HG03064 (cell line): ENCODE results near the gene C17orf78.
"Not testable (repeated sequence)": the region's sequence is repeated elsewhere in the genome, so short reads cannot be mapped to it uniquely, and the experiment has no call there.

Source experiments
- ATAC-seq: cut with Tn5 transposase; IDR thresholded peaks from one replicate; pipeline ENCODE4 v1.9.1; 2021; ENCODE audit warnings: low read depth; ENCODE audit not compliant: unreplicated experiment

The C17orf78 gene

DNA sequence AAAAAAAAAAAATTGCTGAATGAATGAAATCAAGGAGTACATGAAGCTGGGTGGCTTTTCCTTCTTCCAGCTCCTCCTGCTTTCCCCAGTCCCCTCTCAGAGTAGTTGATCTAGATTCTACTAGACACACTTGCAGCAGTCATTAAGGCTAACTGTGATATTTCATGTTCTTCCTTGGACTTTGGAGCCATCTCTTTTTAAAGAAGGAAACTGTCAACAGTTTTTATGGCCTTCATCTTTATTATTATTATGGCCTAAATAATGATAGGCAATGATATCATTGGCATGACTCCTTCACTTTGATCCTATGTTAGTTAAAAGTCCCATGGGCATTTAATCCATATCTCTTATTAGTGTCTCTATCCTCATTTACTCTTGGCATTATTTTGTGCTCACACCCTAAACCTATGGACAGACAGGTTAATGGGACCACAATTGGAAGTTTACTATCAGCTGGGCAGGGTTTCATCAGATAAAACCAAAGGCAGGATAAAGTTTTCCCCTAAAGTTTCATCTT lies 9.7 kb downstream of the C17orf78 start:
- no peak for ATAC-seq

DNA sequence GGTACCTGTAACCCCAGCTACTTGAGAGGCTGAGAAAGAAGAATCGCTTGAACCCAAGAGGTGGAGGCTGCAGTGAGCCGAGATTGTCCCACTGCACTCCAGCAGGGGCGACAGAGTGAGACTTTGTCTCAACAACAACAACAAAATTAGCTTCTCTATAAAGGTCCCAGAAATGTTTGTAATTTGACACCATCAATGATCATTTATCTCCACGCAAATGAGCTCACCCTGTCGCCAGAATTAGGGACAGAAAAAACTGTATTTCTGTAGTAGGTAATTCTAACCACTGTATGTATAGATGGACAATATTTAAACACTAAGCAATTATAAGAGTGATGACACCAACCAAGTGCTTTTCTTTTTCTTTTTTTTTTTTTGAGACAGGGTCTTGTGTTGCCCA lies 10.7 kb downstream of the C17orf78 start:
- no peak for ATAC-seq

DNA sequence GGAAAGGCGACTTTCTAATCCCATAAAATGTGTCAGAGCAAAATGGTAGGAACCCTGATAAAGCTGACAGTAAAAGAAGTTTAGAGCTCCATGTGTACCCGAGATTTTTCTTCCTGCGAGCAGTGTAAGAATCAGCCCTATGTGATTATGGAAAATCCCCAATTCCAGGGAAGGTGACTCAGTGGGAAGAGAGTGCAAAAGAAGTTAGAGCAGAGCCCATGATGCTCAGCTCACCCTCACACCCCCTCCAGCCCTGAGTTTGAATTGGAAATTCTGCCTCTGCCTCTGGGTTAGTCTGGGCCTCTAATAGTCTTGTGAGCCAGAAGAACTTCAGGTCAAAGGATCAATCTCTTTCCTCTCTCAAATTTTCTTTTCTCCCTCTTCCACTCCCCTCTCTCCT lies 12.5 kb downstream of the C17orf78 start:
- ATAC-seq, result no peak

DNA sequence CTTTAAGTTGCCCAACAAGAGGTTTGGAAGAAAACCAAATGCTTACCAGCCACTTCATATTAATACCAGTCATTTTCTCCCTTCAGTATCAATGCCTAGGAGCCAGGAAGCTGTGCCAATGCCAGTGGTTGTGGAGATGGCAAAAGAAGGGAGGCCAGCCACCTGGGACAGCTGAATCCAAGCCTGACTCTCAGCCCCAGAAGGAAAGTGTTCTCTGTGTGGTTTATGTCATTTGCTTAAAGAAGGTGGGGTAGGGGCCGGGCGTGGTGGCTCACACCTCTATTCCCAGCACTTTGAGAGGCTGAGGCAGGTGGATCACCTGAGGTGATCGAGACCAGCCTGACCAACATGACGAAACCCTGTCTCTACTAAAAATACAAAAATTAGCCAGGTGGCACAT lies 13.4 kb downstream of the C17orf78 start:
- ATAC-seq, result no peak

DNA sequence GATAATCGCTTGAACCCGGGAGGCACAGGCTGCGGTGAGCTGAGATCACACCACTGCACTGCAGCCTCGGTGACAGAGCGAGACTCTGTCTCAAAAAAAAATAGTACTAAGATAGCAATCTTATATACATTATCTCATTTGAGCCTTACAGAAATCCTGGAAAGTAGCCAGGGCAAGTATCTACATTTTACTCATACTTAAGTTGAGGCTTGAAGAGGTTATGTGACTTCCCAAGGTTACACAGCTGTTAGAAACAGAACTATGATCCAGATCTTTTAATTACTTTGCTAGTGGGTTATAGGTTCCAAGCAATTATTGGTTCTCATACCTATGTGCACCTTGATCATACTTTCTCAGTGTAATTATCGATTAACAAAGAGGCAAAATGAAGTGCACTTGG lies 15.4 kb downstream of the C17orf78 start:
- ATAC-seq, result no peak

DNA sequence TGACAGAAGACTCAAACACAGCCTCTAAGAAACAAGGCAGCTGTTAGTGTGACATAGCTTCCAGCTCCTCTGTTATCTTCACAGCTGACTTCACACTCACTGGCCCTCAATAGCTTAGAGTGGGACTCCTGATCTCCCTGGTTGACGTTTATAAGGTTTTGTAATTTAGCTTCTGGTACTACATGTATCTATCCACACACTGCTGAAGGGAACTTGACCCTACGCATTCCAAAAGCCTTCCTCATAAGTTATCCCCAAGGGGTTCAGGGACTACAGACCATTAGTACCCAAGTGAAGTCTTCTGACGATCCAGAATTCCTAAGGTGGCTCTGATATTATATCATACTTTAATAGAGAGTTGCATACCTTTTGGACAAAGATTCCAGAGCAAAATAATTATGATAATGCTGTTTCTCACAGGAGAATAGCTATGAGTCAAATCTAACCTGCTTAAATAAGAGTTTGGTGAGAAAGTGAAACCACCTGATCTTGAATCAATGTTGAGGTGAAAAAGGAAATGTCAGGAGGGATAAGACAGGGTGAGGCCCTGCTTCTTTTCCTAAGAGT lies 16.3 kb downstream of the C17orf78 start:
- ATAC-seq, result no peak

DNA sequence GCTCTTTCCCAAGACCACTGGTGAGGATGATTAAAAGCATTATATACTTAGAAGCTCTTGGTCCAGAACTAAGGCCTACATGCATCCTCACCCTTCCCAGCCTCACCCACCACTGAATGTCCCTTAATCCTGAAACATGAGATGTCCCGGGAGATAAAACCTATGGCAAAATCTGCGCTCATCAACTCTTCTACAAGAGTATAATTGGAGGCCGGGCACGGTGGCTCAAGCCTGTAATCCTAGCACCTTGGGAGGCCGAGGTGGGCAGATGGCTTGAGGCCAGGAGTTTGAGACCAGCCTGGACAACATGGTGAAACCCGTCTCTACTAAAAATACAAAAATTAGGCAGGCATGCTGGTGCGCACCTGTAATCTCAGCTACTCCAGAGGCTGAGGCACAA lies 17.6 kb downstream of the C17orf78 start:
- ATAC-seq, result no peak

DNA sequence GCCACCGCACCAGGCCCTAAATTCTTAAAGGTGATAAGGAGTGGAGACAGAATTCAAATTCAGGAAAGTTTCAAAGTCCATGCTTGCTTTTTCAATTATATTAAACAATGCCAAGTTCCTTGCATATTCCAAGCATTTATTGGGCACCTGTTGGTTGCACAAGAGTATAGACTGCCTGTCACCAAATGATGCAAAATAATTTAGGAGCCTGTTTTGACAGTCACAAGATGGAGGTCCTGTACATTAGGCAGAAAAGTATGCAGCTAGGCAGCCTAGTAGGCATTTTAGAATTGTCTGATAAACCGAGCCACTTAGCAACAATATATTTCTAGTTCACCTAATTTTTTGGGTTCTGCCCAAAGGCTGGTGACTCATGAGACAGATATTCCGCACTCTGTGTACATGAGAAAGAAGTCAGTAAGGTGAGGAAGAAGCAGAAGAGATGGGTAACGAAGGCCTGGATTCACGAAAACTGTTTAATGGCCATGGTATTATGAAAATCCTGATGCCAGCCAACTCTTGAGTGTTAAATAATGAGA lies 23.5 kb downstream of the C17orf78 start:
- ATAC-seq, result no peak

DNA sequence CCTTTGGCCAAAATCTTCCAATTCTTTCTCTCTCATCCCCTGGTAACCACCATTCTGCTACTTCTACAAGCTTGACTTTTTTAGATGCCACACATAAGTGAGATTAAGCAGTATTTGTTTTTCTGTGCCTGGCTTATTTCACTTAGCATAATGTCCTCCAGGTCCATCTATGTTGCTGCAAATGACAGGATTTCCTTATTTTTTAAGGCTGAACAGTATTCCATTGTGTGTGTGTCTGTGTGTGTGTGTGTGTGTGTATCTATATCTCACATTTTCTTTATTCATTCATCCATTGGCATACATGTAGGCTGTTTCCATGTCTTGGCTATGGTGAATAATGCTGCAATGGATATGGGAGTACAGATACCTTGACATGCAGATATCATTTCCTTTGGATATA lies 24.7 kb downstream of the C17orf78 start:
- no peak for ATAC-seq

DNA sequence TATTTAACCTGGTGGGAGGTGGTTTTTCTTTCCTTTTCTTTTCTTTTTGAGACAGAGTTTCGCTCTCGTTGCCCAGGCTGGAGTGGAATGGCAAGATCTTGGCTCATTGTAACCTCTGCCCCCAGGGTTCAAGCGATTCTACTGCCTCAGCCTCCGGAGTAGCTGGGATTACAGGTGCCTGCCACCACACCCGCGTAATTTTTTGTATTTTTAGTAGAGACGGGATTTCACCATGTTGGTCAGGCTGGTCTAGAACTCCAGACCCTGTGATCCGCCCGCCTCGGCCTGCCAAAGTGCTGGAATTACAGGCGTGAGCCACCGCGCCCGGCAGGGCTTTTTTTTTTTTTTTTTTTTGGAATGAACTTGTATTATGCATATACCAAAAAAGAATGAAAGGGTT lies 29.7 kb downstream of the C17orf78 start:
- not testable (repeated sequence) for ATAC-seq

DNA sequence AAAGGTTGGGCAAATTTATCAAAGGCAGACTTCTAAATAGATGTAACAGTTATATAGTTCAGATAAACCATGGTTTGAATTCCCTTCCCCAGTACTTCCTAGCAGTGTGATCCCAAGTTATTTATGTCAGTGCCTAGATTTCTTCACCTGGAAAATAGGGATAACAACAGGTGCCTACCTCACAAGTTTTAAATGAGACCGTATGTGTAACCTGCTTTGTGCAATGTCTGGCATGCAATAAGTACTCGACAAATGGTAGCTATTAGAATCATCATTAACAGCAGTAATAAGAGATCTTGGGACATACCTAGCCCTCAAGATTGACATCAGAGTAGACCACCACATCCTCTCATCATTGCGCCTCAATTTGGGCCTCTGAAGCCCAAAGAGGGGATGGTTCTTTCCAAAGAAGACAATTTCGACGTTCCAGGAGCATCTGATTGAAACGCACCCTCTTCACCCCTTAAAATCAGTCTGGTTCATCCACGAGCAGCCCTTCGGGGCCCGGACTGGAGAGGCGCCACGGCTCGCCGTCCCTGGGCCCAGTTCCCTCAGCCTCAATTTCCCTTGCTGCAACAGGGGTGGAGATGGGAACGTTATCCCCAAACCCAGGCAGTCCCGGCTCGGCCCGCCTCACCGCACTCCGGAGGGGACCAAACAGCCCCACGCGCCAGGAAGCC lies 30.3 kb downstream of the C17orf78 start:
- ATAC-seq, result peak; percentile 21

DNA sequence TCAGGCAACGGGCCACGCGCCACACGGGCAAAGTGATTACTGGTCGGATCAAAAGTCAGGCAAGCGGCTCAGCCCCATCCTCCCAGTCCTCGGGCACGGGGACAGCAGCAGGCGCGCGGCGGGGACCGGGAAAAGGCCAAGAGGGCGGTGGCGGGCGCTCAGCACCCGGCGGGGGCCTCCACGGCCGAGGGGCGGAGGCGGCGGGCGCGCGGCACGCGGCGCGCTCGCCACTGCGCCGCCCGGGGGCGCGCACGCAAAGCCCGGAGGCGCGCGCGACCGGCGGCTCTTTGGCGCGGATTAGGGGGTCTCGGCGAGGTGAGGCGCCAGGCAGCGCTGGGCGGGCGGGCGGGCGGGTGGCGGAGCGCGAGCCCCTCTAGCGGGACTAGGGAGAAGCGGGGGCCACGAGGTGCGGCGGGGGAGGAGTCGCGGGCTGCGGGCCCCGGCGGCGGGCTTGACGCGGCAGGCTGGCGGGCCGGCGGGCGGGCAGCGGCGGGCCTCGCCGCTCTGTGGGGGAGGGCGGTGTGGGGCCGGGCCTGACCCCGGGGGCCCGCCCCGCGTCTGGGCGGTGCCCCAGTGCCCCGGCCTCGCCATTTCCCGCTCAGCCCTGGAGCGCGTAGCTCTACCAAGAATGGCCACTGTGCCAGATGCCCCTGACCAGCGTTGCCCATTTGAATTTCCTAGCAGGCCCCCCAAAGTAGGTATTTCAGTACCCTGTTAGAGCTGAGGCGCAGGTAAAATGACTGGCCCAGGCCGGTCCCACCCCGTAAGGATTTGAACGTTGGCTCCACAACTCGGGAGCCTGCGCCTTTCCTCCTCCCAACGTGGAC lies 31.1 kb downstream of the C17orf78 start, which contains the start of the genes ACACA and TADA2A:
Gene ACACA, minus strand, starts transcription at position 202 of the 827 bp plus-strand sequence. CDS start 537 bp downstream, outside the sequence.
Gene TADA2A, plus strand, starts transcription at position 252 of the 827 bp plus-strand sequence. CDS start 4,480 bp downstream, outside the sequence.
- ATAC-seq, result peak; percentile 64

DNA sequence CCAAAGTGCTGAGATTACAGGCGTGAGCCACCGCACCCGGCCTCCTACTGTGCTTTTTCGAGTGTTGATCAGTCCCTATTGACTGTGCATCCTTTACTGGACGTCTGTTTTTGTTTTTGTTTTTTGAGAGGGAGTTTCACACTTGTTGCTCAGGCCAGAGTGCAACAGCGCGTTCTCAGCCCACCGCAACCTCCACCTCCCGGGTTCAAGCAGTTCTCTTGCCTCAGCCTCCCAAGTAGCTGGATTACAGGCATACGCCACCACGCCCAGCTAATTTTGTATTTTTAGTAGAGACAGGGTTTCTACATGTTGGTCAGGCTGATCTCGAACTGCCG lies 32.3 kb downstream of the C17orf78 start:
- ATAC-seq, result not testable (repeated sequence)

DNA sequence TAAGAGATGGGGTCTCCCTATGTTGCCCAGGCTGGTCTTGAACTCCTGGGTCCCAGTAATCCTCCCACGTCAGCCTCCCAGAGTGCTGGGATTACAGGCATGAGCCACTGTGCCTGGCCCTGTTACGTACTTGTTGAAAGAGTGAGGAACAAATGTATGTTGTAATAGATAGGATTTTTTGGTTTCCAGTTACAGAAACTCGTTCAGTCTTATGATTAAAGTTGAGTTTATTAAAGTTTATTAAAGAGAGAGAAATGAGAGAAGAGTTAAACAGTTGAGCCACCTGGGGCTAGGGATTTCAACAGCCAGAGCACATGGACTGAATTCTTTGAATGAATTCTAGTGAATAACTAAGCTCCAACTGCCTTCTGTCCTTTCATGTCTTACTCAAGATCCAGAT lies 34.6 kb downstream of the C17orf78 start:
- ATAC-seq, result no peak

DNA sequence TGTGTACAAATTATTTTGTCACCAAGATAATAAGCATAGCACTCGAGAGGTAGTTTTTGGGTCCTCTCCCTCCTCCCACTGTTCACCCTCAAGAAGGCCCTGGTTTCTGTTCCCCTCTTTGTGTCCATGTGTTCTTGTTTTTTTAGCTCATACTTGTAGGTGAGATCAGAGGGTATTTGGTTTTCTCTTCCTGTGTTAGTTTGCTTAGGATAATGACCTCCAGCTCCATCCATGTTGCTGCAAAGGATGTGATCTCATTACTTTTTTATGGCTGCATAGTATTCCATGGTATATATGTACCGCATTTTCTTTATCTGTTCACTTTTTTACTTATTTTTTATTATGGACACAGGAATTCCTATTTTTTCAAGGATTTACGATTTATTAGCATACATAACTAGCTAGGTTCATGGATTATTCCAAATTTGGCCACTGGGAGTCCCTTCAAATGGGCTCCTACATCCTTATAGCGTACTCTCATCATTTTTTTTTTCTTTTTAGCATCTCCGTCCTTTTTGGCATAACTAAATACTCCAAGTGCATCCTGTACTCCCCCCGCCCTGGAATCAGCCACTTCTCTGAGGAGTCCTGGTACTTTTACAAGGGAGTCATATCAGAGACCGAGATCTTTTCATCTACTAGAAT lies 38.2 kb downstream of the C17orf78 start:
- no peak for ATAC-seq

DNA sequence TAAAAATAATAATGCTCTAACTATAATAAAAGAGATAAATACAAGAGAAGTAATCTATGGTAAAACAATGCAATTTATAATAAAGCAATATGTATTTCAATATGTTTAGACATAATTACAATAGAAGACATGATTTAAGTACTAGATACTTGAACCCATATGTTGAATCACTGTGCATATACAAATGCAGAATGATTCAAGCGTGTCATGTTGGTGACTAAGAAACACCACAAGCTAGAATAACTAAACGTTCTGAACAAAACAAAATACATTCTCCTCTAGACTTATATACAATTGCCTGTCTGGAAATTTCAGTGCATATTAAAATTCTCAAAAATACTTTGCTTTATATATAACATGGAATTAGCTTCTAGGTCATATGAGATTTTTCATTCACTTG lies 42.1 kb downstream of the C17orf78 start:
- no peak for ATAC-seq

DNA sequence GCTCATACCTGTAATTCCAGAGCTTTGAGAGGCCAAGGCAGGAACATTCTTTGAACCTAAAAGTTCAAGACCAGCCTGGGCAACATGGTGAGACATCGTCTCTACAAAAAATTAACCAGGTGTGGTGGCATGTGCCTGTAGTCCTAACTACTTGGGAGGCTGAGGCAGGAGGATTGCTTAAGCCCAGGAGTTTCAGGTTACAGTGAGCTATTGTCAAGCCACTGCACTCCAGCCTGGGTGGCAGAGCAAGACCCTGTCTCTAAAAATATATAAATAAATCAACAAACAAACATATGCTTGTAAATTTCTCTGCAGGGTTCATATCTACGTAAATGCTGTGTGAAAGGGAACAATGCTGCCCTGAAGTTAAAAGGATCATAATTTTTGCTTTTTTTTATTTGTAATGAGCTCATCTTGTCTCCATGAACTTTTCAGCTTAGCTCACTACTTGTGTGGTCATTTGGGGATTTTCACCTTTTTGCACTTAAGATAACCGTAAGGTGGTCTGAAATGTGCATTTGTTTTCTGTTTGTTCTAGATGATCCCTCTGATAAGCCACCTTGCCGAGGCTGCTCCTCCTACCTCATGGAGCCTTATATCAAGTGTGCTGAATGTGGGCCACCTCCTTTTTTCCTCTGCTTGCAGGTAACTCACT lies 47.3 kb downstream of the C17orf78 start:
- no peak for ATAC-seq

DNA sequence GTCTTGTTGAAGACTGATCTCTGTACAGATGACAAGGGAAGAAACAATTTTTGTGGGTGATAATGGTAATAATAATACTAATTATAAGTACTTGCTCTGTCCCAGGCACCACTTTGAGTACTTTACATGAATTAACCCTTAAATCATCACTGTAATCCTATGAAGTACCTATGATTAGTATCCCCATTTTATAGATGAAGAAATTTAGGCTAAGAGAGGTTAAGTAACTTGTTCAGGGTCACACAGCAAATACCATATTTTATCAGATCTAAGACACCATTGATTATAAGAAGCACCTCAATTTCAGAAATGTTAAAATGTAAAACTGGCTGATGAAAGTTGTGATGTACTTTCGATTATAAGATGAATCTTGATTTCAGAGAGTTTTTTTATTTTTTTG lies 49.5 kb downstream of the C17orf78 start:
- no peak for ATAC-seq

DNA sequence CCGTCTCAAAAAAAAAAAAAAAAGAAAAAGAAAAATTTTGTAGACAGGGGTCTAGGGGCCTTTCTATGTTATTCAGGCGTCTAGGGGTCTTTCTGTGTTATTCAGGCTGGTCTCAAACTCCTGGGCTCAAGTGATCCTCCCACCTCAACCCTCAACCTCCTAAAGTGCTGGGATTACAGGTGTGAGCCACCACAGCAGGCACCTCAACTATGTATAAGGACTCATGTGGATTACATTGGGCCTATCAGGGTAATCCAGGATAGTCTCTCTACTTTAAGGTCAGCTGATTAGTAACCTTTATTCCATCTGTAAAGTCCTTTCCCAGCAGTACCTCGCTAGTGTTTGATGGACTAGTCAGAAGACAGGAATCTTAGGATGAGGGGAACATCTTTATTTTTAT lies 53.3 kb downstream of the C17orf78 start:
- ATAC-seq, result no peak

DNA sequence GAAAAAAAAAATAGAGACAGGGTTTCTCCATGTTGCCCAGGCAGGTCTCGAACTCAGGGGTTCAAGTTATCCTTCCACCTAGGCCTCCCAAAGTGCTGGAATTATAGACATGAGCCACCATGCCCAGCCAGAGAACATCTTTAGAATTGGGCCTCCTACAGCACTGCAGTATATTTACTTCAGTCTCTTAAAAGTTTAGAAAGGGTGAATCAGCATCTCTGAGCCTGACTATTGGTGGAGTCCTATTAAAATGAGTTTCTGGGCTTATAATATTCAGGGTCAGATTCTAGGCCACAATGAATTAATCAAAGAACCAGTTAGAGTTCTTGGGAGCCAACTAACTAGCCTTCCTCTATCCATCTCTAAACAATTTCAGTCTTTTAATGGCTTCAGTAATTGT lies 53.7 kb downstream of the C17orf78 start:
- no peak for ATAC-seq
